GM18519 (cell line): ENCODE measurements around the gene TAS1R2.

ENCODE experiments used
- ATAC-seq: cut with Tn5 transposase; IDR thresholded peaks from one replicate; pipeline ENCODE4 v1.9.1; 2021; ENCODE audit warnings: mild to moderate bottlenecking, moderate library complexity; ENCODE audit not compliant: unreplicated experiment, low FRiP score

TAS1R2 gene

GRCh38 chr1:18805150-18805879 lies 54.1 kb downstream of the TAS1R2 start:
- ATAC-seq = no peak

- no peak for ATAC-seq
These were observed 55.6 kb downstream of the TAS1R2 start for GRCh38 chr1:18803851-18804250.

- ATAC-seq = no peak
These were observed 56.2 kb downstream of the TAS1R2 start for GRCh38 chr1:18803151-18803791.

- no peak for ATAC-seq
These were observed 57.2 kb downstream of the TAS1R2 start for GRCh38 chr1:18802231-18802630.

- ATAC-seq = no peak
These were observed 59.2 kb downstream of the TAS1R2 start for GRCh38 chr1:18800258-18800657.

- ATAC-seq = no peak
These were observed 60.0 kb downstream of the TAS1R2 start for GRCh38 chr1:18799454-18799853.

- no peak for ATAC-seq
These were observed 60.5 kb downstream of the TAS1R2 start for GRCh38 chr1:18798946-18799345.

GRCh38 chr1:18798533-18798932 lies 60.9 kb downstream of the TAS1R2 start:
- ATAC-seq = no peak

GRCh38 chr1:18796950-18797349 lies 62.5 kb downstream of the TAS1R2 start:
- no peak for ATAC-seq

GRCh38 chr1:18795002-18795689 lies 64.3 kb downstream of the TAS1R2 start:
- ATAC-seq = no peak

- no peak for ATAC-seq
These were observed 64.9 kb downstream of the TAS1R2 start for GRCh38 chr1:18794561-18794960.

- ATAC-seq = no peak
These were observed 65.4 kb downstream of the TAS1R2 start for GRCh38 chr1:18794051-18794450.

GRCh38 chr1:18793164-18793563 lies 66.3 kb downstream of the TAS1R2 start:
- ATAC-seq = no peak

GRCh38 chr1:18792747-18793146 lies 66.7 kb downstream of the TAS1R2 start:
- ATAC-seq = no peak
